HepG2 (cell line): Measurements from ENCODE around the gene ZNF618. TPM values are rescaled to one million over a fixed set of nuclear protein-coding genes. Genes with fewer than 3 reads are reported as not detected.

Source experiments
- ATAC-seq: fragments of 200-7000 bp; cut with Tn5 transposase; 3 replicates; pipeline ENCODE4 v1.9.1; 2020; ENCODE audit warnings: mild to moderate bottlenecking, moderate library complexity
- BruUV-seq: library from RNA; stranded (reverse); fragments of 400-500 nt; replicated peaks from 2 replicates; lab custom pipeline; 2021; lab: Mats Ljungman, UMichigan
- CTCF ChIA-PET: fragments of 300-600 bp; formaldehyde crosslinking; extraction: SDS; loops from one replicate; lab custom pipeline; 2021; ENCODE audit warnings: low total read pairs, inconsistent platforms, low intra/inter-chr PET ratio; lab: Yijun Ruan, JAX
- POLR2A ChIA-PET: fragments of 350-600 bp; sonication (Branson Sonifier 250); formaldehyde crosslinking; loops from one replicate; lab custom pipeline; 2020; ENCODE audit warnings: antibody characterized with exemption, inconsistent platforms; lab: Yijun Ruan, JAX
- DNase-seq: peaks from one replicate; pipeline ENCODE4 v3.0.0-alpha.2; 2015; ENCODE audit warnings: low spot score
- FAIRE-seq: peaks from 3 replicates; lab custom pipeline; 2011; peaks lifted over from hg19 to GRCh38; lab: Jason Lieb, UNC
- H2AFZ ChIP-seq: one replicate; pipeline ENCODE4 v1.6.1; 2011; ENCODE audit warnings: low read length, inconsistent platforms
- H3K27ac ChIP-seq: fragments of 300-600 bp; 3 replicates; pipeline ENCODE4 v1.8.0; 2011; ENCODE audit warnings: mixed run types, mild to moderate bottlenecking, mixed read lengths, low read length, inconsistent platforms; ENCODE audit not compliant: insufficient read depth; ENCODE audit errors: extremely low read length
- H3K27me3 ChIP-seq, 2 experiments: fragments of 200-600 bp in 1 of 2; 2 replicates in 1 of 2; 3 replicates in 1 of 2; pipeline versions ENCODE4 v1.6.0 to v1.8.0; 2011; ENCODE audit warnings: low read length in 2 of 2, mild to moderate bottlenecking in 2 of 2, moderate library complexity in 2 of 2, inconsistent platforms in 1 of 2; ENCODE audit not compliant: insufficient read depth in 2 of 2, control insufficient read depth in 1 of 2
- H3K36me3 ChIP-seq, 2 experiments: fragments of 200-600 bp in 1 of 2; replicated peaks in 1 of 2; 2 replicates in 1 of 2; 3 replicates in 1 of 2; pipeline versions ENCODE4 v1.5.1 to v1.8.0; 2011; ENCODE audit warnings: low read length in 2 of 2, inconsistent platforms in 1 of 2; ENCODE audit not compliant: insufficient read depth in 2 of 2, control insufficient read depth in 1 of 2
- H3K4me1 ChIP-seq: 2 replicates; pipeline ENCODE4 v1.5.1; 2012; ENCODE audit warnings: low read length, inconsistent platforms; ENCODE audit not compliant: insufficient read depth
- H3K4me2 ChIP-seq: 2 replicates; pipeline ENCODE4 v1.6.0; 2011; ENCODE audit warnings: low read depth, low read length, inconsistent platforms
- H3K4me3 ChIP-seq, 3 experiments: fragments of 200-600 bp in 1 of 3; sonication (generic), shearing (Covaris generic) in 1 of 3; replicated peaks in 1 of 3; 2 replicates each; pipeline ENCODE4 v1.5.1; 2011 to 2016; ENCODE audit warnings: low read length in 3 of 3, inconsistent platforms in 2 of 3, low read depth in 2 of 3, mild to moderate bottlenecking in 2 of 3, control low read depth in 1 of 3, mixed read lengths in 1 of 3; ENCODE audit not compliant: insufficient read depth in 1 of 3
- H3K79me2 ChIP-seq: one replicate; pipeline ENCODE4 v1.6.1; 2011; ENCODE audit warnings: low read length, inconsistent platforms; ENCODE audit not compliant: insufficient read depth
- H3K9ac ChIP-seq: 2 replicates; pipeline ENCODE4 v1.6.0; 2011; ENCODE audit warnings: mild to moderate bottlenecking, low read depth, low read length, inconsistent platforms; ENCODE audit not compliant: insufficient read depth
- H3K9me3 ChIP-seq: 2 replicates; pipeline ENCODE4 v1.5.1; 2012; ENCODE audit warnings: mild to moderate bottlenecking, low read length
- H4K20me1 ChIP-seq: 2 replicates; pipeline ENCODE4 v1.6.0; 2011; ENCODE audit warnings: inconsistent platforms, mild to moderate bottlenecking, low read length, moderate library complexity; ENCODE audit not compliant: insufficient read depth
- AGO1 ChIP-seq: fragments of 200-400 bp; formaldehyde crosslinking; IDR thresholded peaks from 2 replicates; pipeline ENCODE4 v1.6.1; 2017; ENCODE audit warnings: mild to moderate bottlenecking, low read depth, low read length, moderate library complexity; ENCODE audit not compliant: poor library complexity, severe bottlenecking
- HNRNPH1 ChIP-seq: fragments of 200-400 bp; formaldehyde crosslinking; optimal IDR thresholded peaks from 2 replicates; pipeline ENCODE3; 2017; ENCODE audit warnings: mild to moderate bottlenecking, low read depth, low read length
- IRF2 ChIP-seq: IDR thresholded peaks from 2 replicates; pipeline ENCODE4 v1.6.1; 2018; ENCODE audit warnings: missing genetic modification reagents, missing compliant biosample characterization
- KLF12 ChIP-seq: sonication (generic); formaldehyde crosslinking; IDR thresholded peaks from 2 replicates; pipeline ENCODE4 v1.4.0; 2020; ENCODE audit warnings: missing genetic modification reagents, borderline replicate concordance
- NFYB ChIP-seq: sonication (generic); formaldehyde crosslinking; IDR thresholded peaks from 2 replicates; pipeline ENCODE4 v1.4.0; 2020; ENCODE audit warnings: missing genetic modification reagents
- RBFOX2 ChIP-seq: fragments of 200-400 bp; formaldehyde crosslinking; IDR thresholded peaks from 2 replicates; pipeline ENCODE4 v1.6.1; 2017; ENCODE audit warnings: low read depth, mild to moderate bottlenecking, low read length
- ZBTB42 ChIP-seq: sonication (generic); formaldehyde crosslinking; IDR thresholded peaks from 2 replicates; pipeline ENCODE4 v1.5.0; 2020; ENCODE audit warnings: mild to moderate bottlenecking, missing genetic modification reagents
- ZIK1 ChIP-seq: sonication (generic); formaldehyde crosslinking; IDR thresholded peaks from 2 replicates; pipeline ENCODE4 v1.5.0; 2020; ENCODE audit warnings: mild to moderate bottlenecking, low read depth, missing genetic modification reagents, borderline replicate concordance
- ZMAT3 ChIP-seq: sonication (generic); formaldehyde crosslinking; conservative IDR thresholded peaks from 2 replicates; pipeline ENCODE4 v1.7.0; 2021; ENCODE audit warnings: missing genetic modification reagents
- ZNF816 ChIP-seq: sonication (generic); formaldehyde crosslinking; IDR thresholded peaks from 2 replicates; pipeline ENCODE4 v1.8.0; 2022; ENCODE audit warnings: missing genetic modification reagents, mild to moderate bottlenecking, borderline replicate concordance
- WGBS: methylation state at CpG from one replicate; pipeline ENCODE4 v1.1.6; 2017; ENCODE audit warnings: low lambda C conversion rate; 5-methylcytosine and 5-hydroxymethylcytosine counted together
- in situ Hi-C: cut with HindIII; loops from 2 replicates; pipeline ENCODE4 v1.10.0; 2017; ENCODE audit warnings: low pct_unique_long_range_greater_than_20kb; ENCODE audit not compliant: extremely low pct_ligation_motif_present
- intact Hi-C: fragments of 100-400 bp; cut with micrococcal nuclease; formaldehyde crosslinking; loops from one replicate; pipeline ENCODE4 v1.10.0; 2022; ENCODE audit not compliant: unreplicated experiment
- polyA plus RNA-seq, 8 experiments: library from polyadenylated mRNA; depleted of rRNA in 3 of 8; stranded (reverse) in 7 of 8; unstranded in 1 of 8; fragments of >200 nt; fragmentation: Illumina TruSeq in 4 of 8; extraction: Trizol in 4 of 8; gene quantifications; 2 replicates each; pipeline versions ENCODE4 v1.2.1 to v1.2.3, GENCODE V29; 2011 to 2016; ENCODE audit warnings: low read depth in 4 of 8, missing spikeins in 1 of 8, mixed read lengths in 1 of 8; ENCODE audit not compliant: insufficient read depth in 1 of 8
- total RNA-seq, 5 experiments: library from RNA; depleted of rRNA; stranded (reverse); fragments of >200 nt; fragmentation: Illumina TruSeq; extraction: Trizol; gene quantifications; 2 replicates each; pipeline ENCODE4 v1.2.3, GENCODE V29; 2016; ENCODE audit warnings: low read depth in 1 of 5
- TF ChIP-seq, protein P1 (sequence below): sonication (generic); formaldehyde crosslinking; IDR thresholded peaks from 2 replicates; pipeline ENCODE4 v1.5.1; 2020; ENCODE audit warnings: mild to moderate bottlenecking, missing genetic modification reagents, borderline replicate concordance
- TF ChIP-seq, protein P2 (sequence below): sonication (generic); formaldehyde crosslinking; IDR thresholded peaks from 2 replicates; pipeline ENCODE4 v1.5.1; 2020; ENCODE audit warnings: missing genetic modification reagents, mild to moderate bottlenecking, borderline replicate concordance

Gene ZNF618
- total and polyA plus RNA-seq, 2 of the 13 experiments (the other 11 are each of a cell fraction or from before 2014, with no cell fraction given): 0.07 TPM

DNA sequence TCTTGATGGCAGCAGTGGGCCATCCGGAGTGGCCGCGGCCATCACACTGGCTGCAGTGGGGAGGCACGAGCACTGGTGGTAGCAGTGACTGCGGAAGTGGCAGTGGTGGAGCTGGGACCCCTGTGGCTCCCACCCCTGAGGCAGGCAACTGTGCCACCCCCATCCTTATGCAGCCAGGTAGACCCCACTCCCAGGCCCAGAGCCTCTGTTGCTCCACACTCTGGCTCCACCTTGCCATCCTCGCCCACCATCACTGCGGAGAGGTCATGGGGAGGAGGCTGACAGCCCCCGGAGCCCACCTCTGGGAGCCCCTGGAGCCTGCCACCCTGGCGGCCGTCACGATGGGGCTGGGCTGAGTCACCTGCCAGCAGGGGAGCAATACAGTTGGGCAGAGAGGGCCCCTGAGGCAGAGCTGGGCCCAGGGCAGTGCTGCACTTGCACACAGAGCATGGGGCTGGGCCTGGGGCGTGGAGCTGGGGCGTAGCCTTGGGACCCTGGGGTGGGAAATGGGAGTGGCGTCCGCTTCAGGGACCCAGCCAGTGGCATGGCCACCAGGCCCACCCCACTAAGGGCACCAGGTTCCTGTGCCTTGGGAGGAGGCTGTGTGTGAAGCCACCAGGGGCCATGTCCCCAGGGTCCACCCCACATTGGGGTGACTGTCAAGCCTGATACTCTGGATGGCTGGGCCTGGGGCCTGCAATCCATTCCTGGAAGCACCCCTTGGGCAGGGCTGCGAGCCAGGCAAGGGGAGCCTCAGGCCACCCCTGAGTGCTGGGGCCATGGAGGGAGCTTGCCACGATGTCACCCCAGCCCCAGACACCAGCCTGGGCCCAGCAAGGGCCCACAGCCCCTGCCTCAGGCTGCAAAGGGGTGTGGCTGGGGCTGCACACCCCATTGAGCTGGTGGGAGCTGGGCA lies 194.3 kb downstream of the ZNF618 start (continued):
- TF ChIP-seq, protein P1, sequence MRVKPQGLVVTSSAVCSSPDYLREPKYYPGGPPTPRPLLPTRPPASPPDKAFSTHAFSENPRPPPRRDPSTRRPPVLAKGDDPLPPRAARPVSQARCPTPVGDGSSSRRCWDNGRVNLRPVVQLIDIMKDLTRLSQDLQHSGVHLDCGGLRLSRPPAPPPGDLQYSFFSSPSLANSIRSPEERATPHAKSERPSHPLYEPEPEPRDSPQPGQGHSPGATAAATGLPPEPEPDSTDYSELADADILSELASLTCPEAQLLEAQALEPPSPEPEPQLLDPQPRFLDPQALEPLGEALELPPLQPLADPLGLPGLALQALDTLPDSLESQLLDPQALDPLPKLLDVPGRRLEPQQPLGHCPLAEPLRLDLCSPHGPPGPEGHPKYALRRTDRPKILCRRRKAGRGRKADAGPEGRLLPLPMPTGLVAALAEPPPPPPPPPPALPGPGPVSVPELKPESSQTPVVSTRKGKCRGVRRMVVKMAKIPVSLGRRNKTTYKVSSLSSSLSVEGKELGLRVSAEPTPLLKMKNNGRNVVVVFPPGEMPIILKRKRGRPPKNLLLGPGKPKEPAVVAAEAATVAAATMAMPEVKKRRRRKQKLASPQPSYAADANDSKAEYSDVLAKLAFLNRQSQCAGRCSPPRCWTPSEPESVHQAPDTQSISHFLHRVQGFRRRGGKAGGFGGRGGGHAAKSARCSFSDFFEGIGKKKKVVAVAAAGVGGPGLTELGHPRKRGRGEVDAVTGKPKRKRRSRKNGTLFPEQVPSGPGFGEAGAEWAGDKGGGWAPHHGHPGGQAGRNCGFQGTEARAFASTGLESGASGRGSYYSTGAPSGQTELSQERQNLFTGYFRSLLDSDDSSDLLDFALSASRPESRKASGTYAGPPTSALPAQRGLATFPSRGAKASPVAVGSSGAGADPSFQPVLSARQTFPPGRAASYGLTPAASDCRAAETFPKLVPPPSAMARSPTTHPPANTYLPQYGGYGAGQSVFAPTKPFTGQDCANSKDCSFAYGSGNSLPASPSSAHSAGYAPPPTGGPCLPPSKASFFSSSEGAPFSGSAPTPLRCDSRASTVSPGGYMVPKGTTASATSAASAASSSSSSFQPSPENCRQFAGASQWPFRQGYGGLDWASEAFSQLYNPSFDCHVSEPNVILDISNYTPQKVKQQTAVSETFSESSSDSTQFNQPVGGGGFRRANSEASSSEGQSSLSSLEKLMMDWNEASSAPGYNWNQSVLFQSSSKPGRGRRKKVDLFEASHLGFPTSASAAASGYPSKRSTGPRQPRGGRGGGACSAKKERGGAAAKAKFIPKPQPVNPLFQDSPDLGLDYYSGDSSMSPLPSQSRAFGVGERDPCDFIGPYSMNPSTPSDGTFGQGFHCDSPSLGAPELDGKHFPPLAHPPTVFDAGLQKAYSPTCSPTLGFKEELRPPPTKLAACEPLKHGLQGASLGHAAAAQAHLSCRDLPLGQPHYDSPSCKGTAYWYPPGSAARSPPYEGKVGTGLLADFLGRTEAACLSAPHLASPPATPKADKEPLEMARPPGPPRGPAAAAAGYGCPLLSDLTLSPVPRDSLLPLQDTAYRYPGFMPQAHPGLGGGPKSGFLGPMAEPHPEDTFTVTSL (CRISPR knock-in tag): no peak
- TF ChIP-seq KLF12 (no peak), ZNF816 (CRISPR knock-in tag) (no peak)

DNA sequence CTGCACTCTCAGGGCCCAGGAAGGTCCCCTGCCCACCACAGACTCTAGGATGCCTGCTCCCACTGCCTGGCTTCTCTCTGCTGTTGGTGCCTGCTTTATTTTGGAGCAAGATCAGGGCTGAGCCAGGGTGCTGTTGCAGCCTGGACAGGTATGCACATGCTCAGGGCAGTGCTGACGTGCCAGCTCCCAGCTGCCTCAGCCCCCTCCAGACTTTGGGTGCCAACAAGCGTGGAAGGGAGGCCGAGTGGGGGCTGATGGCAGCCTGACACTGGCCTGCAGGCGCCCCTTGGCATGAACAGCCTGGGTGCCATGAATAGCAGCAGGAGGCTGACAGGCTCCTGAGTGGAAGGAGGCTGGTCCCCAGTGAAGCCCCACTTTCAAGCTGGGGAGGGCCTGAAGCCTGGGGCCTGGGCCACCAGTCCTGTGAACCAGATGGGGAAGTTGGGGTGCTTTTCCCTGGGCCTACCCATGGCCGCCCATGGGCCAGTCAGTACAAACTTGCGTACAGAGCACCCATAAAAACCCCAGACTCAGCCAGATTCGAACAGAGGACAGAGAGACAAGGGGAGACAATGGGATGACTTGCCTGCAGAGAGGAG lies 195.2 kb downstream of the ZNF618 start:
- DNase-seq: no peak
- no peak overlapping the region for H3K9ac ChIP-seq
- peak overlapping the region; percentile 4 for H3K27ac ChIP-seq
- H3K4me2 ChIP-seq: peak overlapping the region; percentile 48; the same call in 1 of the 2 replicates
- H3K36me3 ChIP-seq: peaks cover 37 to 90% of the 10 kb centered on the region in 2 experiments
- intact Hi-C loops (no loop called here), in situ Hi-C loops (no loop called here)
- no peak overlapping the region for H2AFZ ChIP-seq
- H3K4me3 ChIP-seq: no peak overlapping the region; a peak in 1 of 6 replicates
- peaks cover 87% of the 10 kb centered on the region for H4K20me1 ChIP-seq
- peaks cover 97% of the 10 kb centered on the region for H3K4me1 ChIP-seq
- POLR2A ChIA-PET: interaction anchor here (0.7 to 3.0 kb wide), 4 partner anchors 8 to 12 kb away, joined by 3 to 26 read pairs (median 6); no protein-coding TSS in a partner anchor
- CTCF ChIA-PET: no interaction called here
- H3K9me3 ChIP-seq: no peaks in the 10 kb centered on the region
- ATAC-seq: no peak; the same call in 2 of the 3 replicates
- 84% methylated on average over 4 of the region's 7 CpGs for WGBS
- BruUV-seq: no TSS peak
- no peaks in the 10 kb centered on the region; a peak in 1 of 5 replicates for H3K27me3 ChIP-seq
- H3K79me2 ChIP-seq: peaks cover 64% of the 10 kb centered on the region
- no peak for FAIRE-seq
- TF ChIP-seq, protein P2, sequence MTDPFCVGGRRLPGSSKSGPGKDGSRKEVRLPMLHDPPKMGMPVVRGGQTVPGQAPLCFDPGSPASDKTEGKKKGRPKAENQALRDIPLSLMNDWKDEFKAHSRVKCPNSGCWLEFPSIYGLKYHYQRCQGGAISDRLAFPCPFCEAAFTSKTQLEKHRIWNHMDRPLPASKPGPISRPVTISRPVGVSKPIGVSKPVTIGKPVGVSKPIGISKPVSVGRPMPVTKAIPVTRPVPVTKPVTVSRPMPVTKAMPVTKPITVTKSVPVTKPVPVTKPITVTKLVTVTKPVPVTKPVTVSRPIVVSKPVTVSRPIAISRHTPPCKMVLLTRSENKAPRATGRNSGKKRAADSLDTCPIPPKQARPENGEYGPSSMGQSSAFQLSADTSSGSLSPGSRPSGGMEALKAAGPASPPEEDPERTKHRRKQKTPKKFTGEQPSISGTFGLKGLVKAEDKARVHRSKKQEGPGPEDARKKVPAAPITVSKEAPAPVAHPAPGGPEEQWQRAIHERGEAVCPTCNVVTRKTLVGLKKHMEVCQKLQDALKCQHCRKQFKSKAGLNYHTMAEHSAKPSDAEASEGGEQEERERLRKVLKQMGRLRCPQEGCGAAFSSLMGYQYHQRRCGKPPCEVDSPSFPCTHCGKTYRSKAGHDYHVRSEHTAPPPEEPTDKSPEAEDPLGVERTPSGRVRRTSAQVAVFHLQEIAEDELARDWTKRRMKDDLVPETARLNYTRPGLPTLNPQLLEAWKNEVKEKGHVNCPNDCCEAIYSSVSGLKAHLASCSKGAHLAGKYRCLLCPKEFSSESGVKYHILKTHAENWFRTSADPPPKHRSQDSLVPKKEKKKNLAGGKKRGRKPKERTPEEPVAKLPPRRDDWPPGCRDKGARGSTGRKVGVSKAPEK (CRISPR knock-in tag): no peak
- TF ChIP-seq ZIK1 (no peak), IRF2 (CRISPR knock-in tag) (no peak), ZMAT3 (no peak), HNRNPH1 (no peak), AGO1 (no peak), NFYB (CRISPR knock-in tag) (no peak), ZBTB42 (no peak), RBFOX2 (peak; percentile 1; the same call in 1 of the 2 replicates)
